Liver (tissue), 3 donors: ENCODE measurements around the gene UCK2.

Experiments
- CTCF ChIP-seq: fragments of 150-350 bp; IDR thresholded peaks from 2 replicates; pipeline ENCODE4 v1.5.1; 2017; ENCODE audit warnings: improper control_type of control experiment, low read depth, low read length; ENCODE audit not compliant: missing input control
- FOXA1 ChIP-seq: IDR thresholded peaks from 2 replicates; pipeline ENCODE4 v1.6.1; 2016; ENCODE audit warnings: antibody characterized with exemption
- FOXA2 ChIP-seq: IDR thresholded peaks from 2 replicates; pipeline ENCODE4 v1.6.1; 2016; ENCODE audit warnings: antibody characterized with exemption
- GABPA ChIP-seq, 2 donors: IDR thresholded peaks in 1 of 2; conservative IDR thresholded peaks in 1 of 2; 2 replicates each; pipeline ENCODE4 v1.6.1; 2016; ENCODE audit warnings: antibody characterized with exemption in 2 of 2, mild to moderate bottlenecking in 1 of 2, moderate library complexity in 1 of 2
- JUND ChIP-seq, 2 donors: IDR thresholded peaks; 2 replicates each; pipeline ENCODE4 v1.6.1; 2016; ENCODE audit warnings: antibody characterized with exemption in 2 of 2
- MAX ChIP-seq: IDR thresholded peaks from 2 replicates; pipeline ENCODE4 v1.6.1; 2016; ENCODE audit warnings: antibody characterized with exemption
- RAD21 ChIP-seq, 2 donors: IDR thresholded peaks; 2 replicates each; pipeline ENCODE4 v1.6.1; 2016; ENCODE audit warnings: antibody characterized with exemption in 2 of 2, mild to moderate bottlenecking in 2 of 2
- REST ChIP-seq: IDR thresholded peaks from 2 replicates; pipeline ENCODE4 v1.6.1; 2016; ENCODE audit warnings: antibody characterized with exemption, mild to moderate bottlenecking
- SP1 ChIP-seq: IDR thresholded peaks from 2 replicates; pipeline ENCODE4 v1.6.1; 2018; ENCODE audit warnings: antibody characterized with exemption, mild to moderate bottlenecking
- TAF1 ChIP-seq: conservative IDR thresholded peaks from 2 replicates; pipeline ENCODE4 v1.6.1; 2016; ENCODE audit warnings: antibody characterized with exemption, mild to moderate bottlenecking
- YY1 ChIP-seq: IDR thresholded peaks from 2 replicates; pipeline ENCODE4 v1.6.1; 2016; ENCODE audit warnings: antibody characterized with exemption, mild to moderate bottlenecking
- donor health status: healthy.
- donor health status: healthy.

GRCh38 chr1:165933446-165934170 lies 106.2 kb downstream of the UCK2 start:
- TF ChIP-seq RAD21 (IDR thresholded peaks at IDR 0.05) (no peak), CTCF (no peak), FOXA1 (no peak), SP1 (no peak), GABPA (IDR thresholded peaks at IDR 0.05 in 1 of 2, conservative IDR thresholded peaks at IDR 0.05 in 1 of 2) (no peak), REST (no peak), YY1 (no peak), FOXA2 (no peak), MAX (no peak), JUND (IDR thresholded peaks at IDR 0.05) (no peak), TAF1 (no peak)
